ENCODE results near the gene SLC44A4.
"Not testable (repeated sequence)": the region's sequence is repeated elsewhere in the genome, so short reads cannot be mapped to it uniquely, and the experiment has no call there.

SLC44A4 gene

DNA sequence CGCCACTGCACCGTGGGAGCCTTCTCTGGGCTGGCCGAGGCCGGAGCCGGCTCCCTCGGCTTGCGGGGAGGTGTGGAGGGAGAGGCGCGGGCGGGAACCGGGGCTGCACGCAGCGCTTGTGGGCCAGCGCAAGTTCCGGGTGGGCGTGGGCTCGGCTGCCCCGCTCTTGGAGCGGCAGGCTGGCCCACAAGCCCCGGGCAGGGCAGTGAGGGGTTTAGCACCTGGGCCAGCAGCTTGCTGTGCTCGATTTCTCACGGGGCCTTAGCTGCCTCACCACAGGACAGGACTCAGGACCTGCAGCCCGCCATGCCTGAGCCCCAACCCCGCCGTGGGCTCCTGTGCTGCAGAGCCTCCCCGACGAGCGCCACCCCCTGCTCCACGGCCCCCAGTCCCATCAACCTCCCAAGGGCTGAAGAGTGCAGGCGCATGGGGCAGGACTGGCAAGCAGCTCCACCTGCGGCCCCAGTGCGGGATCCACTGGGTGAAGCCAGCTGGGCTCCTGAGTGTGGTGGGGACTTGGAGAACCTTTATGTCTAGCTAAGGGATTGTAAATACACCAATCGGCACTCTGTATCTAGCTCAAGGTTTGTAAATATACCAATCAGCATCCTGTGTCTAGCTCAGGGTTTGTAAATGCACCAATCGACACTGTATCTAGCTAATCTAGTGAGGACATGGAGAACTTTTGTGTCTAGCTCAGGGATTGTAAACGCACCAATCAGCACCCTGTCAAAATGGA is 26.6 kb downstream of the SLC44A4 start:
- not testable (repeated sequence) for DNase-seq

DNA sequence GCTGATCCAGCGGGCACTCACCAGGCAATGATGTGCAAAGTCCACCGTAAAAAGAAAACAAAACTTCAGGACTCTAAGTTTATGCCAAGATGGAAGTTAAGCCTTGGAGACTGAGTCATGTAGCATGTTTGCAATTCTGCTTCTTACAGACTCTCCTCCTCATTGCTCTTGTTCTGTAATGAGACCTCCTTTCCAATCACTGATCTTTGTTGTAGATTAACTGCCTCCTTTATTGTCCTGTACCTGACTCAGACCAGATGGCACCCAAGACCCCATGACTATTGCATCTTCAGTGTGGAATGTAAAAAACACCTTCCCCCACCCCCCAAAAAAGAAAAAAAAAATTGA is 27.3 kb downstream of the SLC44A4 start:
- no peak for DNase-seq

DNA sequence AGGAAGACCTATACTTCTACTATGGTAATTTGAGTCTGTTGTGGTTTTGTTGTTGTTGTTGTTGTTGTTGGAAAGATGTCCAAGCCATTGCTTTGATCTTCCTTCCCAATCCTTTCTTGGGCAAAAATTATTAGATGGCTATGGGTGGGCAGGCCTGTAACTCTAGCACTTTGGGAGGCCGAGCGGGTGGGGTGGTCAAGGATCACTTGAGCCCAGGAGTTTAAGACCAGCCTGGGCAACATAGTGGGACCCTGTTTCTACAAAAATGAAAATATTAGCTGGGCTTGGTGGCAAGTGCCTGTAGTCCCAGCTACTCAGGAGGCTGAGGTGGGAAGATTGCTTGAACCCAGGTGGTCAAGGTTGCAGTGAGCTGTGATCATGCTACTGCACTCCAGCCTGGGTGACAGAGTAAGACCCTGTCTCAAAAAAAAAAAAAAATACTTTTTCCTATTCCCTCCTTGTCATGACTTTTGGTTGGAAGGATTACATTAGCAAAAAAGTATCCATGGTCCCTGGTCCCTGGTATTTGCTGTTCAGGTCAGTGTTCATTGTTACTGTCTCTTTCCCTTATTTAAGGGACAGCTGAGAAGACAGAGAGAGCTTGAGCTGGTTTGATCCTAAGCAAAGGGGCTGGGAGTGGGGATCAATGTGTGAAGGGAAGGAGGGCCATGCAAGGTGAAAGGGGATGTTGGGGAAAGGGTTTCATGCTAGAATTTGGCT is 27.9 kb downstream of the SLC44A4 start:
- DNase-seq: no peak

DNA sequence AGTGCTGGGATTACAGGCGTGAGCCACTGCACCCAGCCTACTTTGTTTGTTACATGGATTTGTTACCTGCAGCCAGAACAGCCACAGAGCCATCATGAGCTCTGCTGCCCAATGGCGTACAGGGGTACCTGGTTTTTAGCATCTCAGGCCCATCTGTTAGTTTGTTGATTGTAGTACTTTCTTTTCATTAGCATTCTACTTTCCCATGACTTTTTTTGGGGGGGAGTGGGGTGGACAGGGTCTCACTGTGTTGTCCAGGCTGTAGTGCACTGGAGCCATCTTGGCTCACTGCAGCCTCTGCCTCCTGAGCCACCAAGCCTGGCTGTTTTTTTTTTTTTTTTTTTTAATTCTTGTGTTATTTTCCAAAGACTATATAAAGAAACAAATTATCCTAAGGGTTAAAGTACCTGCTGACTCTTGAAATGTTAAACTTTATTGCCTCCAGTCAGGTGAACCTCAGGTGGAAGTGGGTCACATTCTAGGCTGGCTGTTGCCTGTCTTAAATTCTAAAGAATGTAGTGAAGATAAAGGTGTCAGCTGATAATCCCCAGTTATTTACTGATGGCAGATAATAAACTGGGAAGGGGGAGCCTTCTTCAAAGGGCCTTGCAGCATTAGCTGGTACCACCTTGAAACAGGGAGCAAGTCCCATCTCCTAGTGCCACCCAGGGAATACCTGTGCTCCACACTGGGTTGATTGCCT is 31.4 kb downstream of the SLC44A4 start:
- no peak for DNase-seq

DNA sequence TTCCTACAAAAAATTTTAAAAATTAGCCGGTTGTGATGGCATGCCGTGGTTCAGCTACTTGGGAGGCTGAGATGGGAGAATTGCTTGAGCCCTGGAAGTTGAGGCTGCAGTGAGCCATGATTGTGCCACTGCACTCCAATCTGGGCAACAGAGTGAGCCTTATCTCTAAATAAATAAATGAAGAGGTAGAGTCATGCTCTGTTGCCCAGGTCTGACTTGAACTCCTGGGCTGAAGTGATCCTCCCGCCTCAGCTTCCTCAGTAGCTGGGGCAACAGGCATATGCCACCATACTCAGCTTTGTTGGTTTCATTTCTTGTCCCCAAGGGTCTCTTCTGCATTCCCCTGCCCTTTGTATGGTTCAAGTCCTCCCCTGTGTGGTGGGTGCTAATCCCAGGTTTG is 34.3 kb downstream of the SLC44A4 start:
- DNase-seq: no peak

DNA sequence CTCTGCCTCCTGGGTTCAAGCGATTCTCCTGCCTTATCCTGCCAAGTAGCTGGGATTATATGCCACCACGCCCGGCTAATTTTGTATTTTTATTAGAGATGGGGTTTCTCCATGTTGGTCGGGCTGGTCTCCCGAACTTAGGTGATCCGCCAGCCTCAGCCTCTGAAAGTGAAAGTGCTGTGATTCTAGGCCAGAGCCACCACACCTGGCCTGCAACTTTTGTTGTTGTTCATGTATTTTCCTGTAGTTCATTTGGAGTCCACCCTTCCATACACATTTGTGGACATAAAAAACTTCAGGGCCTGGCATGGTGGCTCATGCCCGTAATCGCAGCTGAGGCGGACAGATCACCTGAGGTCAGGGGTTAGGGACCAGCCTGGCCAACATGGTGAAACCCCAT is 36.7 kb downstream of the SLC44A4 start:
- no peak for DNase-seq

DNA sequence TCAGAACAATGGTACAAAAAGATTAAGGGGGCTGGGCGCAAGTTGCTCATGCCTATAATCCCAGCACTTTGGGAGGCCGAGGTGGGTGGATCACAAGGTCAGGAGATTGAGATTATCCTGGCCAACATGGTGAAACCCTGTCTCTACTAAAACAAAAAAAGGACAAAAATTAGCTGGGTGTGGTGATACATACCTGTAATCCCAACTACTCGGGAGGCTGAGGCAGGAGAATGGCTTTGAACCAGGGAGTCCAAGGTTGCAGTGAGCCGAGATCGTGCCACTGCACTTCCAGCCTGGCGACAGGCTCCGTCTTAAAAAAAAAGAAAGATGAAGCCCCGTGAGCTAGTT is 39.0 kb downstream of the SLC44A4 start:
- DNase-seq: not testable (repeated sequence)

DNA sequence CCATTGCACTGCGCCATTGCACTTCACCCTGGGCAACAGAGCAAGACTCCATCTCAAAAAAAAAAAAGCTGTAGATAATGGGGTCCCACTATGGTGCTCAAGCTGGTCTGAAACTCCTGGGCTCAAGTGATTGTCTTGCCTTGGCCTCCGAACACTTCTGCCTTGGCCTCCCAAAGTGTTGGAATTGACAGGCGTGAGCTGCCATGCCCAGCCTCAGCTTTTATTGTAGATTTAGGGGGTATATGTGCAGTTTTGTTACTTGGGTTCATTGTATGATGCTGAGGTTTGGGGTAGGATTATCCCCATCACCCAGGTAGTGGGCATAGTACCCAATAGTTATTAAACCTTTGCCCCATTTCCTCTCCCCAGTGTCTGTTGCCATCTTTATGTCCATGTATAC is 39.8 kb downstream of the SLC44A4 start:
- no peak for DNase-seq

DNA sequence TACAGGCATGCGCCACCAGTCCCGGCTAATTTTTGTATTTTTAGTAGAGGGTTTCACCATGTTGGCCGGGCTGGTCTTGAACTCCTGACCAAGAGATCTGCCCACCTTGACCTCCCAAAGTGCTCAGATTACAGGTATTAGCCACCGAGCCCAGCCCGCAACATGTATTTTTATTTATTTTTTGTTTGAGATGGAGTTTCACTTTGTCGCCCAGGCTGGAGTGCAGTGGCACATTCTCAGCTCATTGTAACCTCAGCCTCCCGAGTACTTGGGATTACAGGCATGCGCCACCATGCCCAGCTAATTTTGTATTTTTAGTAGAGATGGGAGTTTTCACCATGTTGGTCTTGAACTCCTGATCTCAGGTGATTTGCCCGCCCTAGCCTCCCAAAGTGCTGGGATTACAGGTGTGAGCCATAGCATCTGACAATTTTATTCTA is 40.7 kb downstream of the SLC44A4 start:
- not testable (repeated sequence) for DNase-seq

DNA sequence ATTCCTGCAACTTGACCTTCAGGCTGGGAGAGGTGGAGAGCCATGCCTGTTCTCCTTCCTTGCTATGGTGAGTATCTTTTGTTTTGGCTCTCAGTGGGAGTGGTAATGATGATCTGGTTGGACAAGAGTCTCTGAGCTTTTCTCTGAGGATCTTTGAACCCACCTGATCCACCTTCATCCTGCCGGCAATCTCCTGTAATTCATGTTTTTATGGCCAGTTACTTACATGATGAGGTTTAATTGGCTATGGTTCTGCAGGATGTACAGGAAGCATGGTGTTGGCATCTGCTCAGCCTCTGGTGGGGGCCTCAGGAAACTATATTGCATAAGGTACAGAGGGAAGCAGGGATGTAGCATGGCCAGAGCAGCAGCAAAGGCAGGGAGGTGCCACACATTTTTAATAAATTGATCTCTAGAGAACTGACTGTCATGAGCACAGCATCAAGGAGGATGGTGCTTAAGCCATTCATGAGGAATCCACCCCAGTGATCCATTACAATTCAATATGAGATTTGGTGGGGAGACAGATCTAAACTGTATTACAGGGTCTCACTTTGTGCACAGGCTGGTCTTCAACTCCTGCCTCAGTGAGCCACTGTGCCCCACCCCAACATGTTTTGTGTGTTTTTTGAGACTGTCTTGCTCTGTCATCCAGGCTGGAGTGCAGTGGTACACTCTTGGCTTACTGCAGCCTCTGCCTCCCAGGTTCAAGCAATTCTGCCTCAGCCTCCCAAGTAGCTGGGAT is 41.3 kb downstream of the SLC44A4 start:
- no peak for DNase-seq

DNA sequence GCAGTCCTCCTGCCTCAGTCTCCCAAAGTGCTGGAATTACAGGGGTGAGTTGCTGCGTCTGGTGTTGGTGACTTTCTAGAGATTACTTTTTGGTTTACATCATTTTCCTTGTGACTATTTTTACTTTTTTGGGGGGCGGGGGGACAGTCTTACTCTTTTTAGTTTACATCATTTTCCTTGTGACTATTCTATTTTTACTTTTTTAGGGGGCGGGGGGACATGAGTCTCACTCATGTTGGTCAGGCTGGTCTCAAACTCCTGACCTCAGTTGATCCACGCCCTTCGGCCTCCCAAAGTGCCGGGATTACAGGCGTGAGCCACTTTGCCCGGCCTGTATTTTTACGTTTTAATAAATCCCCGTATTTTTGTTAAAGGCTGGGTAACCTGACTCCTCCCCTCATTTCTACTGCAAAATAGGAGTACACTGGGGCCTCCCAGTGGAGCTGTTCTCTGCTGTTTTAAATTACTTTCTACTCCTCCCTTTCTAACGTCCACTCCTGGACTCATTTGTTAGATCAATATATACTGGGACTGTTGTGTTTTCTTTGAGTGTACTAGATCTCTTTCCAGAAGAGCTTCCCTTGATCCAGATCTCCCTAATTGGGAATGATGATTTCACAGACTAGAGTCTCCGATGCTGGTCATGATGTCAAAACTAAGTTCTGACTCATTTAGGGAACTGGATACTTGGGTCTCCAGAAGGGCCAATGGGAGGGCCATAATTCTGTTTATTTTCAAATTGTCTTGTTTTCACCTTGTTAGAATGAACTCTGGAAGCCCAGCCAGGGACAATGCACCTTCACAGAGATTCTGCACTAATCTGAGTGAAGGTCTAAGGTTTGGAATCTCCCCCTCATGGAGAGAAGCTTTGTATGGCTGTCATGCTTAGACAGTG is 42.1 kb downstream of the SLC44A4 start:
- no peak for DNase-seq

DNA sequence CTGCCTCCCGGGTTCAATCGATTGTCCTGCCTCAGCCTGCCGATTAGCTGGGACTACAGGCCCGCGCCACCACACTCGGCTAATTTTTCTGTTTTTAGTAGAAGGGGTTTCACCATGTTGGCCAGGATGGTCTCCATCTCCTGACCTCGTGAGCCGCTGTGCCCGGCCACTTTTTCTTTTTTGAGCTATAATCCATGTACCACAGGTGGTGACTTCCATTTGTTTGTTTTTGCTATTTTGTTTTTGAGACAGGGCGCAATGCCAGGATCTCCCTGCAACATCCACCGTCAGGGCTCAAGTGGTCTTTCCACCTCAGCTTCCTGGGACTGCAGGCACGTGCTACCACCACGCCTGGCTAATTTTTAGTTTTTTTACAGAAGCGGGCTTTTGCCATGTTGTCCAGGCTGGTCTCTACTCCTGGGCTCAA is 42.7 kb downstream of the SLC44A4 start:
- DNase-seq: no peak

DNA sequence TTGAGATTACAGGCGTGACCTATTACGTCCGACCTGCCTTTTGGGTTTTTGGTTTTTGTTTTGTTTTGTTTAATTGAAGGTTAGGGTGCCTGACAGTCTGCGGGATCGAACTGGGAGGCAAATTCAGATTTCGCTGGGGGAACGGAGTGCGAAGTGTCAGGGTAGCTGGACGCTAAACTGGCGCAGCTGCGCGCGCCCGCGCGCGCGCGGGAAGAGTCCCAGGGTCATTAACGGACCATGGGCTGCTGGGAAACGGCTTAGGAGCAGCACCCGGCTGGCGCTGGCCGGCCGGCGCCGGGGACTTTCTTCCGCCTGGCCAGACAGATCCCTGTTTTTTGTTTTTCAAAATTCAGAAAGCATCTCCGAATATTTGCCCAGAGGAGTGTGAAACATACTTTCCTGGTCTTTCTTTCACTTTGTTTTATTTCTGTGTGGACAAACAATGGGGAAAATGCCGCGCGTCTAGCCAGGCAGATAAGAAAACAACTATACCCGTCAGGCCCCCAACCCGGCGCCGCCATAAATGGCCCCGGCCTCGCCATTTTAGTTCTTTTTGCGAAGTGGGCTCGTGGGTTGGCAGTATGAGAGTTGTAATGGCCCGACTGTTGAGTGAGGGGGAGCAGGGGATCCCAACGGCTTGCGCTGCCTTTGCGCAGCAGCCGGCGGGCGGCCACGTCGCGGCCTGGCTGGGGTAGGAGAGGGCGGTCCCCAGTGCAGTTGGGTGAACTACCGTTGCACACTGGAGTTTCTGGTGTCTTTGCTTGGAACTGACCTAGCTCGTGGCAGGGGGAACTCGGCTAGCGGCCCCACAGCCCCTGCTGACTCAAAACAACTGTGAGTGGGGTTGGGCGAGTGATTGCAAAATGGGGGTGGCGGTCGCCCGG is 44.2 kb downstream of the SLC44A4 start:
- peak; percentile 83 for DNase-seq

DNA sequence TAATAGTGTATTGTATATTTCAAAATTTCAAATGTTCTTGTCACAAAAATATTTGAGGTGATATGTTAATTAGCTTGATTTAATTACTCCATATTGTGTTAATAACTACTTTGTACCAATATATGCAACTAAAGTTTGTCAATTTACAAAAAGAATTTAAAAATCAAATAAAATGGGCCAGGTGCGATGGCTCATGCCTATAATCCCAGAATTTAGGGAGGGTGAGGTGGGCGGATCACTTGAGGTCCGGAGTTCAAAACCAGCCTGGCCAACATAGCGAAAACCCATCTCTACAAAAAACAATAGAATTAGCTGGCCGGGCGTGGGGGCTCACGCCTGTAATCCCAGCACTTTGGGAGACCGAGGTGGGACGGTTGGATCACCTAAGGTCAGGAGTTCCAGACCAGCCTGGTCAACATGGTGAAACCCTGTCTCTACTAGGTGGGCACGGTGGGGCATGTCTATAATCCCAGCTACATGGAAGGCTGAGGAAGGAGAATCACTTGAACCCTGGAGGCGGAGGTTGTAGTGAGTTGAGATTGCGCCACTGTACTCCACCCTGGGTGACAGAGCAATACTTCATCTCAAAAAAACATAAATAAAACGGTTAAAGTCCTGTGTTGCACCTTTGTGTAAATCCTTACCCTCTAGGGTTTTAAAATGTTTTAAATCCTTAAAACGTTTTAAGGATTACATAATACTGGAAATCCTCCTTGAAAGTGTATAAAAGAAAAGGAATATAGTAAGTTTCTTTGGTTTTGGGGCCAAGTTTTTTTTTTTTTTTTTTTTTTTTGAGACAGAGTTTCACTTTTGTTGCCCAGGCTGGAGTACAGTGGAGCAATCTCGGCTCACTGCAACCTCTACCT is 47.2 kb downstream of the SLC44A4 start:
- DNase-seq: no peak

DNA sequence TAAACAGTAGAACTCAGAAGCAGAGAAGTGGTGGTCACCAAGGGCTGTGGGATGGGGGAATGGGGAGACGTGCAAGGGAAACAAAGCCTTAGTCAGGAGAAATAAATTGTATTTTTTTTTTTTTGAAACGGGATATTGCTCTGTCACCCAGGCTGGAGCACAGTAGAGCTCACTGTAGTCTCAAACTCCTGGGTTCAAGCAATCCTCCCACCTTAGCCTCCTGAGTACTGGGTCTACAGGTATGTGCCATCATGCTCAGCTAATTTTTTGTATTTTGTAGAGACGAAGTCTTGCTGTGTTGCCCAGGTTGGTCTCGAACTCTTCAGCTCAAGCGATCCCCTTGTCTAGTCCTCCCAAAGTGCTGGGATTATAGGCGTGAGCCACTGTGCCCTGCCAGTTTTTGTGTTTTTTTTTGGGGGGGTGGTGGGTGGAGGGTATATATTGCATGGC is 47.9 kb downstream of the SLC44A4 start:
- no peak for DNase-seq

DNA sequence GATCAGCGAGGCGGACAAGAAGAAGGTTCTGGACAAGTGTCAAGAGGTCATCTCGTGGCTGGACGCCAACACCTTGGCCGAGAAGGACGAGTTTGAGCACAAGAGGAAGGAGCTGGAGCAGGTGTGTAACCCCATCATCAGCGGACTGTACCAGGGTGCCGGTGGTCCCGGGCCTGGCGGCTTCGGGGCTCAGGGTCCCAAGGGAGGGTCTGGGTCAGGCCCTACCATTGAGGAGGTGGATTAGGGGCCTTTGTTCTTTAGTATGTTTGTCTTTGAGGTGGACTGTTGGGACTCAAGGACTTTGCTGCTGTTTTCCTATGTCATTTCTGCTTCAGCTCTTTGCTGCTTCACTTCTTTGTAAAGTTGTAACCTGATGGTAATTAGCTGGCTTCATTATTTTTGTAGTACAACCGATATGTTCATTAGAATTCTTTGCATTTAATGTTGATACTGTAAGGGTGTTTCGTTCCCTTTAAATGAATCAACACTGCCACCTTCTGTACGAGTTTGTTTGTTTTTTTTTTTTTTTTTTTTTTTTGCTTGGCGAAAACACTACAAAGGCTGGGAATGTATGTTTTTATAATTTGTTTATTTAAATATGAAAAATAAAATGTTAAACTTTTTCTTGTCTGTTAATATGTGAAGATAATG is 49.0 kb downstream of the SLC44A4 start:
- DNase-seq: peak; percentile 67

DNA sequence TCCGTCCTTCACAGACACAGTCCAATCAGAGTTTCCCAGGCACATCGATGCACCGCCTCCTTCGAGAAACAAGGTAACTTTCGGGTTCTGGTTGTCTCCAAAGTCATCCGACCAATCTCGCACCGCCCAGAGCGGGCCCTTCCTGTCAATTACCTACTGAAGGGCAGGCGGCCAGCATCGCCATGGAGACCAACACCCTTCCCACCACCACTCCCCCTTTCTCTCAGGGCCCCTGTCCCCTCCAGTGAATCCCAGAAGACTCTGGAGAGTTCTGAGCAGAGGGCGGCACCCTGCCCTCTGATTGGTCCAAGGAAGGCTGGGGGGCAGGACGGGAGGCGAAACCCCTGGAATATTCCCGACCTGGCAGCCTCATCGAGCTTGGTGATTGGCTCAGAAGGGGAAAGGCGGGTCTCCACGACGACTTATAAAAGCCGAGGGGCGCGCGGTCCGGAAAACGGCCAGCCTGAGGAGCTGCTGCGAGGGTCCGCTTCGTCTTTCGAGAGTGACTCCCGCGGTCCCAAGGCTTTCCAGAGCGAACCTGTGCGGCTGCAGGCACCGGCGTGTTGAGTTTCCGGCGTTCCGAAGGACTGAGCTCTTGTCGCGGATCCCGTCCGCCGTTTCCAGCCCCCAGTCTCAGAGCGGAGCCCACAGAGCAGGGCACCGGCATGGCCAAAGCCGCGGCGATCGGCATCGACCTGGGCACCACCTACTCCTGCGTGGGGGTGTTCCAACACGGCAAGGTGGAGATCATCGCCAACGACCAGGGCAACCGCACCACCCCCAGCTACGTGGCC is 51.3 kb downstream of the SLC44A4 start, which contains the start of gene HSPA1B:
HSPA1B (plus strand) TSS at position 453 of the 794 bp plus-strand sequence; CDS start at position 666, 213 bp downstream.
- peak; percentile 99 for DNase-seq

DNA sequence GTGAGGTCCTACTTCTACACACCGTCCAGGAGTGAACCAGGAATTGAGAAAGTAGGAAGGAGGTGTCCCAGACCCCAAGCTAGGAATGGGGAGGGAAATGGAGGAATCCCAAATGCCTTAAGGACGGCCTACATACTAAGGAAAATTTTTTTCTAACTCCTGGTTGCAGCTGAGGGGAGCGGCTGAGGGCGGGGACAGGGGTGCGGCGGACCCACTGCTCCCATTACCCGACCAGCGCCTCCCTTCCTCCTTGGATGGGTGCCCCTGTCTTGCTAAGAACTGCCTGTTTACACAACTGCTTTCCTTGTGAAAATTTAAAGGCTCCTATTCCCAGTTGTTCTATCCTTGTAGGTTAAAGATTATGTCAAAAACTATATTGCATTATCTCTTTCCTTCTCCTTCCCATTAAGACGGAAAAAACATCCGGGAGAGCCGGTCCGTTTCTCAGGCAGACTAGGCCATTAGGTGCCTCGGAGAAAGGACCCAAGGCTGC is 52.0 kb downstream of the SLC44A4 start:
- DNase-seq: no peak
